Neural cell (in vitro differentiated cells): ENCODE measurements around the gene NIPA2. TPM values are rescaled to one million over a fixed set of nuclear protein-coding genes. Genes with fewer than 3 reads are reported as not detected.

Source experiments
- H2AFZ ChIP-seq: fragments of 200-600, 300-800 bp; sonication (generic), shearing (Covaris generic); 2 replicates; pipeline ENCODE4 v1.6.0; 2014; ENCODE audit warnings: low read depth, mild to moderate bottlenecking, antibody characterized with exemption, low read length, moderate library complexity
- H3F3A ChIP-seq: fragments of 200-600 bp; shearing (Covaris generic); 2 replicates; pipeline ENCODE4 v1.6.1; 2016; ENCODE audit warnings: mild to moderate bottlenecking, moderate library complexity, mixed read lengths, antibody characterized with exemption, low read length; ENCODE audit not compliant: insufficient read depth, poor library complexity, severe bottlenecking
- H3K27ac ChIP-seq: fragments of 200-600, 300-800 bp; sonication (generic), shearing (Covaris generic); 2 replicates; pipeline ENCODE4 v1.5.1; 2014; ENCODE audit warnings: mild to moderate bottlenecking, low read length, moderate library complexity
- H3K27me3 ChIP-seq: fragments of 300-800, 200-600 bp; sonication (generic), shearing (Covaris generic); 2 replicates; pipeline ENCODE4 v1.6.0; 2014; ENCODE audit warnings: mild to moderate bottlenecking, low read depth, low read length, moderate library complexity; ENCODE audit not compliant: insufficient read depth
- H3K36me3 ChIP-seq: fragments of 300-800, 200-600 bp; sonication (generic), shearing (Covaris generic); 2 replicates; pipeline ENCODE4 v1.5.1; 2014; ENCODE audit warnings: mild to moderate bottlenecking, antibody characterized with exemption, low read length, moderate library complexity; ENCODE audit not compliant: insufficient read depth
- H3K4me2 ChIP-seq: fragments of 300-800, 200-600 bp; sonication (generic), shearing (Covaris generic); 2 replicates; pipeline ENCODE4 v1.6.0; 2014; ENCODE audit warnings: mild to moderate bottlenecking, low read length
- H3K4me3 ChIP-seq: fragments of 300-800, 200-600 bp; sonication (generic), shearing (Covaris generic); 2 replicates; pipeline ENCODE4 v1.5.1; 2014; ENCODE audit warnings: mild to moderate bottlenecking, low read length, moderate library complexity
- H3K79me2 ChIP-seq: fragments of 200-600 bp; shearing (Covaris generic); replicated peaks from 2 replicates; pipeline ENCODE4 v1.6.0; 2014; ENCODE audit warnings: mild to moderate bottlenecking, low read length, moderate library complexity; ENCODE audit not compliant: insufficient read depth
- H3K9ac ChIP-seq: fragments of 300-800, 200-600 bp; sonication (generic), shearing (Covaris generic); 2 replicates; pipeline ENCODE4 v1.6.1; 2016; ENCODE audit warnings: mild to moderate bottlenecking, low read length, mixed read lengths
- H3K9me2 ChIP-seq: fragments of 200-600 bp; shearing (Covaris generic); 2 replicates; pipeline ENCODE4 v1.6.1; 2016; ENCODE audit warnings: mild to moderate bottlenecking, low read length, mixed read lengths; ENCODE audit not compliant: insufficient read depth
- H3K9me3 ChIP-seq: fragments of 200-600, 300-800 bp; sonication (generic), shearing (Covaris generic); 2 replicates; pipeline ENCODE4 v1.6.1; 2016; ENCODE audit warnings: mild to moderate bottlenecking, mixed run types, low read length, moderate library complexity, mixed read lengths
- H4K20me1 ChIP-seq: fragments of 200-600 bp; shearing (Covaris generic); 2 replicates; pipeline ENCODE4 v1.6.1; 2016; ENCODE audit warnings: mild to moderate bottlenecking, mixed run types; ENCODE audit not compliant: insufficient read depth
- CTCF ChIP-seq: fragments of 450-650 bp; IDR thresholded peaks from 2 replicates; pipeline ENCODE4 v1.5.1; 2014; ENCODE audit warnings: antibody characterized with exemption, mild to moderate bottlenecking, moderate library complexity; ENCODE audit not compliant: poor library complexity, severe bottlenecking
- EP300 ChIP-seq: fragments of 450-650 bp; conservative IDR thresholded peaks from 2 replicates; pipeline ENCODE4 v1.6.1; 2014; ENCODE audit warnings: antibody characterized with exemption, mild to moderate bottlenecking, moderate library complexity; ENCODE audit not compliant: poor library complexity, severe bottlenecking
- EZH2 ChIP-seq: fragments of 200-600, 300-800 bp; shearing (Covaris generic), sonication (generic); IDR thresholded peaks from 2 replicates; pipeline ENCODE4 v1.6.1; 2014; ENCODE audit warnings: antibody characterized with exemption, low read length, borderline replicate concordance, mild to moderate bottlenecking; ENCODE audit not compliant: insufficient read depth, poor library complexity, severe bottlenecking
- MXI1 ChIP-seq: fragments of 450-650 bp; conservative IDR thresholded peaks from 2 replicates; pipeline ENCODE4 v1.6.1; 2014; ENCODE audit warnings: antibody characterized with exemption, mild to moderate bottlenecking; ENCODE audit not compliant: poor library complexity, severe bottlenecking
- POLR2AphosphoS5 ChIP-seq: IDR thresholded peaks from 2 replicates; pipeline ENCODE4 v1.6.1; 2012
- RAD21 ChIP-seq: fragments of 450-650 bp; conservative IDR thresholded peaks from 2 replicates; pipeline ENCODE4 v1.6.1; 2014; ENCODE audit warnings: antibody characterized with exemption, mild to moderate bottlenecking, moderate library complexity
- REST ChIP-seq: IDR thresholded peaks from 2 replicates; pipeline ENCODE4 v1.6.1; 2012; ENCODE audit warnings: borderline replicate concordance
- SMC3 ChIP-seq: fragments of 450-650 bp; conservative IDR thresholded peaks from 2 replicates; pipeline ENCODE4 v1.6.1; 2014; ENCODE audit warnings: antibody characterized with exemption, mild to moderate bottlenecking, moderate library complexity; ENCODE audit not compliant: poor library complexity
- TAF1 ChIP-seq: IDR thresholded peaks from 2 replicates; pipeline ENCODE4 v1.6.1; 2012; ENCODE audit warnings: low read depth
- polyA plus RNA-seq: library from polyadenylated mRNA; depleted of rRNA; stranded (reverse); fragments of >200 nt; gene quantifications from 2 replicates; pipeline ENCODE4 v1.2.3, GENCODE V29; 2014

The NIPA2 gene
- polyA plus RNA-seq, 1 donor from 2014 or later, result 52.6 TPM

- peak overlapping the region; percentile 71 for H3K27ac ChIP-seq
- H4K20me1 ChIP-seq, result no peaks in the 10 kb centered on the region
- no peaks in the 10 kb centered on the region for H3K9me2 ChIP-seq
- H2AFZ ChIP-seq, result peak overlapping the region; percentile 54
- TF ChIP-seq SMC3 (no peak), MXI1 (peak; percentile 10)
- H3K9ac ChIP-seq, result peak overlapping the region; percentile 78
- no peaks in the 10 kb centered on the region for H3K36me3 ChIP-seq
- no peaks in the 10 kb centered on the region for H3F3A ChIP-seq
- peaks cover 29% of the 10 kb centered on the region for H3K79me2 ChIP-seq
- no peaks in the 10 kb centered on the region for H3K27me3 ChIP-seq
- peak overlapping the region; percentile 76 for H3K4me3 ChIP-seq
- H3K4me2 ChIP-seq, result peak overlapping the region; percentile 50
- H3K9me3 ChIP-seq, result no peaks in the 10 kb centered on the region
Observed at GRCh38 chr15:22839046-22839695, 705 bp downstream of the NIPA2 start.

GRCh38 chr15:22844421-22845288 is 6.2 kb downstream of the NIPA2 start:
- H3K27me3 ChIP-seq, result no peaks in the 10 kb centered on the region
- H3K9me3 ChIP-seq, result no peaks in the 10 kb centered on the region
- H3K4me2 ChIP-seq, result no peak overlapping the region
- no peaks in the 10 kb centered on the region for H3K36me3 ChIP-seq
- peaks cover 21% of the 10 kb centered on the region for H3K79me2 ChIP-seq
- no peak overlapping the region for H3K4me3 ChIP-seq
- H3K27ac ChIP-seq, result no peak overlapping the region
- H3K9ac ChIP-seq, result no peak overlapping the region
- no peaks in the 10 kb centered on the region for H4K20me1 ChIP-seq
- TF ChIP-seq SMC3 (no peak), MXI1 (no peak), RAD21 (no peak), REST (no peak), EP300 (no peak), TAF1 (no peak), POLR2AphosphoS5 (no peak), EZH2 (no peak), CTCF (no peak)
- H3K9me2 ChIP-seq, result no peaks in the 10 kb centered on the region
- no peaks in the 10 kb centered on the region for H3F3A ChIP-seq
- H2AFZ ChIP-seq, result no peak overlapping the region
